ENCODE data around the gene TTYH2. TPM values are rescaled to one million over a fixed set of nuclear protein-coding genes. Genes with fewer than 3 reads are reported as not detected.
A peak's percentile ranks its signal among the peaks of the same experiment; 100 is the strongest.

TTYH2 gene
- polyA plus RNA-seq, 1 donor from 2014 or later = 2.5 TPM

DNA sequence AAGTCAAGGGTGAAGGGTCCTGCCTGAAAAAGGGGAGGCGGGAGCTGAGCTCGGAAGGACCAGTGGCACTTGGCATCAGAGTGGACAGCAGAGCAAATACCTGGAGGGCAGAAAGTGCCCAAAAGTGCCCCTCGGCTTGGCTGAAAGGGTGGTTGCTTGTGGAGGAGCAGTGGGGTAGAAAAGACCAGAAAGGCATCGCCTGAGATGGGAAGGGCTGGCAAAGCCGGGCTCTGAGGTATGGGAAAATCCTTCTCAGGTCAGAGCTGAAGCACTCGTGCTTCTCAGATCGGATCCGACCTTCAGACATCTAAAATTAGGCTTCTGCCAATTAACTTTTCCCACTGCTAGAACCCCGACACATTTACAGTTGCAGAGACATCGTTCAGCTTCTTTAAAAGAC is 11.4 kb upstream of the TTYH2 start:
- Histone ChIP-seq H3K9me2 (ENCODE audit: insufficient read depth, low read length) (no peaks in the 10 kb centered on the region), H3F3A (ENCODE audit: insufficient read depth, low read length, poor library complexity, severe bottlenecking) (no peaks in the 10 kb centered on the region), H4K20me1 (ENCODE audit: insufficient read depth) (no peaks in the 10 kb centered on the region), H2AFZ (ENCODE audit: low read depth, low read length) (no peak overlapping the region), H3K27me3 (ENCODE audit: insufficient read depth, low read depth, low read length) (no peaks in the 10 kb centered on the region), H3K4me2 (ENCODE audit: low read length) (no peak overlapping the region), H3K36me3 (ENCODE audit: insufficient read depth, low read length) (no peaks in the 10 kb centered on the region), H3K27ac (ENCODE audit: low read length) (no peak overlapping the region), H3K9me3 (ENCODE audit: low read length) (no peaks in the 10 kb centered on the region), H3K9ac (ENCODE audit: low read length) (no peak overlapping the region), H3K4me3 (ENCODE audit: low read length) (no peak overlapping the region), H3K79me2 (replicated peaks; ENCODE audit: insufficient read depth, low read length) (peaks cover 27% of the 10 kb centered on the region)
- TF ChIP-seq, protein P1, sequence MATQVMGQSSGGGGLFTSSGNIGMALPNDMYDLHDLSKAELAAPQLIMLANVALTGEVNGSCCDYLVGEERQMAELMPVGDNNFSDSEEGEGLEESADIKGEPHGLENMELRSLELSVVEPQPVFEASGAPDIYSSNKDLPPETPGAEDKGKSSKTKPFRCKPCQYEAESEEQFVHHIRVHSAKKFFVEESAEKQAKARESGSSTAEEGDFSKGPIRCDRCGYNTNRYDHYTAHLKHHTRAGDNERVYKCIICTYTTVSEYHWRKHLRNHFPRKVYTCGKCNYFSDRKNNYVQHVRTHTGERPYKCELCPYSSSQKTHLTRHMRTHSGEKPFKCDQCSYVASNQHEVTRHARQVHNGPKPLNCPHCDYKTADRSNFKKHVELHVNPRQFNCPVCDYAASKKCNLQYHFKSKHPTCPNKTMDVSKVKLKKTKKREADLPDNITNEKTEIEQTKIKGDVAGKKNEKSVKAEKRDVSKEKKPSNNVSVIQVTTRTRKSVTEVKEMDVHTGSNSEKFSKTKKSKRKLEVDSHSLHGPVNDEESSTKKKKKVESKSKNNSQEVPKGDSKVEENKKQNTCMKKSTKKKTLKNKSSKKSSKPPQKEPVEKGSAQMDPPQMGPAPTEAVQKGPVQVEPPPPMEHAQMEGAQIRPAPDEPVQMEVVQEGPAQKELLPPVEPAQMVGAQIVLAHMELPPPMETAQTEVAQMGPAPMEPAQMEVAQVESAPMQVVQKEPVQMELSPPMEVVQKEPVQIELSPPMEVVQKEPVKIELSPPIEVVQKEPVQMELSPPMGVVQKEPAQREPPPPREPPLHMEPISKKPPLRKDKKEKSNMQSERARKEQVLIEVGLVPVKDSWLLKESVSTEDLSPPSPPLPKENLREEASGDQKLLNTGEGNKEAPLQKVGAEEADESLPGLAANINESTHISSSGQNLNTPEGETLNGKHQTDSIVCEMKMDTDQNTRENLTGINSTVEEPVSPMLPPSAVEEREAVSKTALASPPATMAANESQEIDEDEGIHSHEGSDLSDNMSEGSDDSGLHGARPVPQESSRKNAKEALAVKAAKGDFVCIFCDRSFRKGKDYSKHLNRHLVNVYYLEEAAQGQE (IDR thresholded peaks at IDR 0.05; ENCODE audit: borderline replicate concordance) = no peak
- TF ChIP-seq, protein P2, sequence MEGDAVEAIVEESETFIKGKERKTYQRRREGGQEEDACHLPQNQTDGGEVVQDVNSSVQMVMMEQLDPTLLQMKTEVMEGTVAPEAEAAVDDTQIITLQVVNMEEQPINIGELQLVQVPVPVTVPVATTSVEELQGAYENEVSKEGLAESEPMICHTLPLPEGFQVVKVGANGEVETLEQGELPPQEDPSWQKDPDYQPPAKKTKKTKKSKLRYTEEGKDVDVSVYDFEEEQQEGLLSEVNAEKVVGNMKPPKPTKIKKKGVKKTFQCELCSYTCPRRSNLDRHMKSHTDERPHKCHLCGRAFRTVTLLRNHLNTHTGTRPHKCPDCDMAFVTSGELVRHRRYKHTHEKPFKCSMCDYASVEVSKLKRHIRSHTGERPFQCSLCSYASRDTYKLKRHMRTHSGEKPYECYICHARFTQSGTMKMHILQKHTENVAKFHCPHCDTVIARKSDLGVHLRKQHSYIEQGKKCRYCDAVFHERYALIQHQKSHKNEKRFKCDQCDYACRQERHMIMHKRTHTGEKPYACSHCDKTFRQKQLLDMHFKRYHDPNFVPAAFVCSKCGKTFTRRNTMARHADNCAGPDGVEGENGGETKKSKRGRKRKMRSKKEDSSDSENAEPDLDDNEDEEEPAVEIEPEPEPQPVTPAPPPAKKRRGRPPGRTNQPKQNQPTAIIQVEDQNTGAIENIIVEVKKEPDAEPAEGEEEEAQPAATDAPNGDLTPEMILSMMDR (IDR thresholded peaks at IDR 0.05; ENCODE audit: poor library complexity, severe bottlenecking) = no peak
- TF ChIP-seq TAF1 (IDR thresholded peaks at IDR 0.05; ENCODE audit: low read depth) (no peak), SMC3 (conservative IDR thresholded peaks at IDR 0.05; ENCODE audit: poor library complexity) (no peak), RAD21 (conservative IDR thresholded peaks at IDR 0.05) (no peak), MXI1 (conservative IDR thresholded peaks at IDR 0.05; ENCODE audit: poor library complexity, severe bottlenecking) (no peak)

DNA sequence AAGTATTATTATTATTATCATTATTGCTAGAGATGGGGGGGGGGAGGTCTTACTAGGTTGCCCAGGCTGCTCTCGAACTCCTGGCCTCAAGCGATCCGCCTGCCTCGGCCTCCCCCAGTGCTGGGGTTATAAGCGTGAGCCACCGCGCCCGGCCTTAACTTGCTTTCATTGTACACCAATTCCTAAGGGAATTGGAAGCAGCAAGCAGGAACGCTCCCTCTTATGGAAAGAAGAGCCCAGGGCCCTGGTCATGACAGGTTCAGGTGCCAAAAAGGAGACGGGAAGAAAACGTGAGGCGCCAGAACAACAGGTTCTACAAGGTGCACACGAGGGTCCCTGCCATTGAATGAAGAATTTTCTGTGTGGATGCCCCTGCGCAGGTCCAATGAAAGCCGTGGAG is 10.4 kb upstream of the TTYH2 start:
- Histone ChIP-seq H3K27me3 (ENCODE audit: insufficient read depth, low read depth, low read length) (no peaks in the 10 kb centered on the region), H3K4me3 (ENCODE audit: low read length) (peak overlapping the region; percentile 99), H3K4me2 (ENCODE audit: low read length) (no peak overlapping the region), H3K79me2 (replicated peaks; ENCODE audit: insufficient read depth, low read length) (peaks cover 27% of the 10 kb centered on the region), H4K20me1 (ENCODE audit: insufficient read depth) (no peaks in the 10 kb centered on the region), H3F3A (ENCODE audit: insufficient read depth, low read length, poor library complexity, severe bottlenecking) (no peaks in the 10 kb centered on the region), H2AFZ (ENCODE audit: low read depth, low read length) (peak overlapping the region; percentile 83), H3K27ac (ENCODE audit: low read length) (peak overlapping the region; percentile 21), H3K9ac (ENCODE audit: low read length) (peak overlapping the region; percentile 54), H3K36me3 (ENCODE audit: insufficient read depth, low read length) (no peaks in the 10 kb centered on the region), H3K9me2 (ENCODE audit: insufficient read depth, low read length) (no peaks in the 10 kb centered on the region), H3K9me3 (ENCODE audit: low read length) (no peaks in the 10 kb centered on the region)
- TF ChIP-seq MXI1 (conservative IDR thresholded peaks at IDR 0.05; ENCODE audit: poor library complexity, severe bottlenecking) (no peak), POLR2AphosphoS5 (IDR thresholded peaks at IDR 0.05) (no peak), RAD21 (conservative IDR thresholded peaks at IDR 0.05) (no peak), TAF1 (IDR thresholded peaks at IDR 0.05; ENCODE audit: low read depth) (no peak), EZH2 (IDR thresholded peaks at IDR 0.05; ENCODE audit: borderline replicate concordance, insufficient read depth, low read length, poor library complexity, severe bottlenecking) (no peak), EP300 (conservative IDR thresholded peaks at IDR 0.05; ENCODE audit: poor library complexity, severe bottlenecking) (no peak), SMC3 (conservative IDR thresholded peaks at IDR 0.05; ENCODE audit: poor library complexity) (no peak)
- TF ChIP-seq, protein P1 (IDR thresholded peaks at IDR 0.05; ENCODE audit: borderline replicate concordance) = no peak
- TF ChIP-seq, protein P2 (IDR thresholded peaks at IDR 0.05; ENCODE audit: poor library complexity, severe bottlenecking) = no peak
